HCT116 (cell line): Measurements from ENCODE around the gene EGFR. TPM values are rescaled to one million over a fixed set of nuclear protein-coding genes. Genes with fewer than 3 reads are reported as not detected.

Experiments
- ATAC-seq: fragments of 200-7000 bp; cut with Tn5 transposase; 2 replicates; pipeline ENCODE4 v1.9.1; 2020; ENCODE audit warnings: mild to moderate bottlenecking, moderate library complexity
- BruUV-seq: library from RNA; stranded (reverse); fragments of 400-500 nt; replicated peaks from 2 replicates; lab custom pipeline; 2021; lab: Mats Ljungman, UMichigan
- CTCF ChIA-PET: fragments of 300-600 bp; sonication (Branson Sonifier 250); formaldehyde crosslinking; loops from one replicate; lab custom pipeline; 2021; ENCODE audit warnings: antibody characterized with exemption; lab: Charles Lee
- POLR2A ChIA-PET: fragments of 300-600, 350-600 bp; sonication (Branson Sonifier 250); formaldehyde crosslinking; loops from one replicate; lab custom pipeline; 2021; ENCODE audit warnings: antibody characterized with exemption; lab: Charles Lee
- RAD21 ChIA-PET, 2 experiments: fragments of 300-600 bp; sonication (Branson Sonifier 250); formaldehyde crosslinking; loops; one replicate each; lab custom pipeline; 2023; ENCODE audit warnings: low total read pairs in 2 of 2; ENCODE audit not compliant: uncharacterized antibody in 2 of 2, unreplicated experiment in 2 of 2, low non-redundant PET in 1 of 2; lab: Charles Lee
- DNase-seq: peaks from one replicate; pipeline ENCODE4 v3.0.0-alpha.2; 2010; ENCODE audit warnings: low read depth, low spot score
- H2AFZ ChIP-seq: fragments of 200-600 bp; shearing (Covaris generic), sonication (generic); 2 replicates; pipeline ENCODE4 v1.6.1; 2017; ENCODE audit warnings: low read depth, mixed run types, mixed read lengths, antibody characterized with exemption, low read length; ENCODE audit not compliant: poor library complexity, severe bottlenecking
- H3K27ac ChIP-seq: 2 replicates; pipeline ENCODE4 v1.5.1; 2012; ENCODE audit warnings: low read depth, low read length
- H3K27me3 ChIP-seq: fragments of 200-600 bp; sonication (generic); 2 replicates; pipeline ENCODE4 v1.6.1; 2016; ENCODE audit warnings: mixed run types, low read length, mixed read lengths; ENCODE audit not compliant: insufficient read depth
- H3K36me3 ChIP-seq, 2 experiments: fragments of 200-500 bp in 1 of 2; fragments of 200-600 bp in 1 of 2; sonication (Bioruptor generic) in 1 of 2; sonication (generic) in 1 of 2; 2 replicates each; pipeline versions ENCODE4 v1.5.1 to v1.6.1; 2014 to 2016; ENCODE audit warnings: low read length in 2 of 2, inconsistent platforms in 1 of 2, mixed read lengths in 1 of 2, mixed run types in 1 of 2; ENCODE audit not compliant: insufficient read depth in 2 of 2, control insufficient read depth in 1 of 2
- H3K4me1 ChIP-seq, 2 experiments: fragments of 200-600 bp in 1 of 2; sonication (generic) in 1 of 2; 2 replicates each; pipeline versions ENCODE4 v1.5.1 to v1.6.1; 2012 to 2017; ENCODE audit warnings: low read length in 2 of 2, inconsistent platforms in 1 of 2, mild to moderate bottlenecking in 1 of 2, mixed read lengths in 1 of 2, mixed run types in 1 of 2, moderate library complexity in 1 of 2; ENCODE audit not compliant: insufficient read depth in 2 of 2, control insufficient read depth in 1 of 2
- H3K4me2 ChIP-seq: fragments of 200-600 bp; sonication (generic); 2 replicates; pipeline ENCODE4 v1.6.1; 2017; ENCODE audit warnings: mixed run types, low read length, mixed read lengths
- H3K4me3 ChIP-seq, 2 experiments: fragments of 200-600 bp in 1 of 2; sonication (generic) in 1 of 2; replicated peaks in 1 of 2; 2 replicates each; pipeline ENCODE4 v1.5.1; 2011 to 2016; ENCODE audit warnings: low read length in 2 of 2, control low read depth in 1 of 2, low read depth in 1 of 2, mild to moderate bottlenecking in 1 of 2, mixed read lengths in 1 of 2, mixed run types in 1 of 2
- H3K79me2 ChIP-seq: fragments of 200-600 bp; sonication (generic); 2 replicates; pipeline ENCODE4 v1.6.1; 2017; ENCODE audit warnings: mild to moderate bottlenecking, mixed run types, low read length, moderate library complexity, mixed read lengths; ENCODE audit not compliant: insufficient read depth
- H3K9ac ChIP-seq: fragments of 200-600 bp; sonication (generic); 2 replicates; pipeline ENCODE4 v1.6.1; 2016; ENCODE audit warnings: low read length, mixed read lengths
- H3K9me2 ChIP-seq: fragments of 200-600 bp; sonication (generic), shearing (Covaris generic); 2 replicates; pipeline ENCODE4 v1.6.1; 2017; ENCODE audit warnings: mixed run types, mild to moderate bottlenecking, moderate library complexity; ENCODE audit not compliant: insufficient read depth
- H3K9me3 ChIP-seq, 2 experiments: fragments of 200-500 bp in 1 of 2; fragments of 200-600 bp in 1 of 2; sonication (Bioruptor generic) in 1 of 2; sonication (generic) in 1 of 2; 2 replicates each; pipeline ENCODE4 v1.6.1; 2014 to 2017; ENCODE audit warnings: low read length in 2 of 2, mixed read lengths in 2 of 2, inconsistent platforms in 1 of 2, low read depth in 1 of 2, mild to moderate bottlenecking in 1 of 2, mixed run types in 1 of 2, moderate library complexity in 1 of 2; ENCODE audit not compliant: control insufficient read depth in 1 of 2, insufficient read depth in 1 of 2
- H4K20me1 ChIP-seq: fragments of 200-600 bp; sonication (generic), shearing (Covaris generic); 2 replicates; pipeline ENCODE4 v1.6.1; 2017; ENCODE audit warnings: mixed run types, mild to moderate bottlenecking, moderate library complexity; ENCODE audit not compliant: insufficient read depth
- CBX3 ChIP-seq: IDR thresholded peaks from 2 replicates; pipeline ENCODE4 v1.6.1; 2012; ENCODE audit warnings: low read depth
- EZH2 ChIP-seq: fragments of 200-600 bp; sonication (generic); IDR thresholded peaks from 2 replicates; pipeline ENCODE4 v1.6.1; 2017; ENCODE audit warnings: antibody characterized with exemption, mixed run types
- FOSL1 ChIP-seq: IDR thresholded peaks from 2 replicates; pipeline ENCODE4 v1.6.1; 2012; ENCODE audit warnings: low read depth
- JUND ChIP-seq: IDR thresholded peaks from 2 replicates; pipeline ENCODE4 v1.6.1; 2012
- POLR2A ChIP-seq: IDR thresholded peaks from 2 replicates; pipeline ENCODE4 v1.7.0; 2011; ENCODE audit warnings: borderline replicate concordance; ENCODE audit not compliant: insufficient read depth, insufficient read length; ENCODE audit errors: extremely low read depth
- POLR2AphosphoS5 ChIP-seq: IDR thresholded peaks from 2 replicates; pipeline ENCODE4 v1.6.1; 2011; ENCODE audit warnings: mild to moderate bottlenecking, low read depth, low read length, moderate library complexity
- RAD21 ChIP-seq: IDR thresholded peaks from 2 replicates; pipeline ENCODE4 v1.6.1; 2012; ENCODE audit warnings: low read depth, mild to moderate bottlenecking
- SP1 ChIP-seq: IDR thresholded peaks from 2 replicates; pipeline ENCODE4 v1.6.1; 2012; ENCODE audit warnings: low read depth
- SRF ChIP-seq: IDR thresholded peaks from 2 replicates; pipeline ENCODE4 v1.6.1; 2012; ENCODE audit warnings: low read depth
- TCF7L2 ChIP-seq: IDR thresholded peaks from 2 replicates; pipeline ENCODE4 v1.7.0; 2011; ENCODE audit warnings: borderline replicate concordance, inconsistent platforms; ENCODE audit not compliant: insufficient read depth, insufficient read length; ENCODE audit errors: extremely low read depth
- YY1 ChIP-seq: IDR thresholded peaks from 2 replicates; pipeline ENCODE4 v1.6.1; 2011; ENCODE audit warnings: low read length, low read depth, moderate library complexity, mild to moderate bottlenecking; ENCODE audit not compliant: insufficient replicate concordance; ENCODE audit errors: extremely low read depth
- ZNF274 ChIP-seq: fragments of 200-500 bp; sonication (Bioruptor generic); IDR thresholded peaks from 2 replicates; pipeline ENCODE4 v1.6.1; 2014; ENCODE audit warnings: mild to moderate bottlenecking, low read depth, low read length, inconsistent platforms
- intact Hi-C: fragments of 100-400 bp; cut with micrococcal nuclease; formaldehyde crosslinking; loops from 2 replicates; pipeline ENCODE4 v1.10.0; 2022
- total RNA-seq: library from RNA; stranded (reverse); gene quantifications from one replicate; pipeline ENCODE4 v1.2.1, GENCODE V29; 2021; ENCODE audit not compliant: unreplicated experiment
- TF ChIP-seq, protein P1 (sequence below): IDR thresholded peaks from 2 replicates; pipeline ENCODE4 v1.6.1; 2012
- TF ChIP-seq, protein P2 (sequence below), 3 experiments: fragments of 200-600 bp in 1 of 3; sonication (generic) in 1 of 3; IDR thresholded peaks in 2 of 3; conservative IDR thresholded peaks in 1 of 3; 2 replicates each; pipeline ENCODE4 v1.5.1; 2012 to 2017; ENCODE audit warnings: low read depth in 2 of 3, low read length in 2 of 3, antibody characterized with exemption in 1 of 3, borderline replicate concordance in 1 of 3, control low read depth in 1 of 3, mild to moderate bottlenecking in 1 of 3, mixed read lengths in 1 of 3, mixed run types in 1 of 3, moderate library complexity in 1 of 3; ENCODE audit not compliant: insufficient read depth in 1 of 3

EGFR gene
- total RNA-seq, 1 experiment from 2014 or later, result 71.5 TPM

DNA sequence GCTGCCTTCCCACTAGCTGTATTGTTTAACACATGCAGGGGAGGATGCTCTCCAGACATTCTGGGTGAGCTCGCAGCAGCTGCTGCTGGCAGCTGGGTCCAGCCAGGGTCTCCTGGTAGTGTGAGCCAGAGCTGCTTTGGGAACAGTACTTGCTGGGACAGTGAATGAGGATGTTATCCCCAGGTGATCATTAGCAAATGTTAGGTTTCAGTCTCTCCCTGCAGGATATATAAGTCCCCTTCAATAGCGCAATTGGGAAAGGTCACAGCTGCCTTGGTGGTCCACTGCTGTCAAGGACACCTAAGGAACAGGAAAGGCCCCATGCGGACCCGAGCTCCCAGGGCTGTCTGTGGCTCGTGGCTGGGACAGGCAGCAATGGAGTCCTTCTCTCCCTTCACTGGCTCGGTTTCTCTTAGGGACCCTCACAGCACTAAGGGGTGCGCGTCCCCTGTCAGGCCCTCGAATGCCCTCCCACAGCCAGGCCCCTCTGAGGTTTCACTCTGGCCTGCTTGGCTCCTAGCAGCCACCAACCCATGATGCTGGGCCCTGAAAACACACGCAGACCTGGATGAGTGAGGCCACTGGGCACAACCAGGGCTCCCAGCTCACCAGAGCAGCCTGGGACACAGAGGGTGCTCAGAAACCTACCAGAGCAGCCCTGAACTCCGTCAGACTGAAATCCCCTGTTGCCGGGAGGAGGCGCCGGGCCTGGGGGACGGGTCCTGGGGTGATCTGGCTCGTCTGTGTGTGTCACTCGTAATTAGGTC is 173.3 kb downstream of the EGFR start:
- ATAC-seq, result no peak
- ChIA-PET CTCF (no interaction called here), RAD21 (no interaction called here), POLR2A (no interaction called here)
- Histone ChIP-seq H3K27ac (no peak overlapping the region), H4K20me1 (no peaks in the 10 kb centered on the region), H3K9me2 (no peaks in the 10 kb centered on the region), H3K9me3 (no peaks in the 10 kb centered on the region), H3K4me3 (no peak overlapping the region), H3K36me3 (peaks cover 0 to 11% of the 10 kb centered on the region in 2 experiments; a peak in 3 of 4 replicates), H3K4me2 (no peak overlapping the region), H3K79me2 (no peaks in the 10 kb centered on the region), H2AFZ (no peak overlapping the region), H3K27me3 (no peaks in the 10 kb centered on the region), H3K4me1 (no peaks in the 10 kb centered on the region), H3K9ac (no peak overlapping the region)
- TF ChIP-seq SP1 (no peak), SRF (no peak), EZH2 (no peak), TCF7L2 (no peak), CBX3 (no peak)
- no peak for DNase-seq
- BruUV-seq, result no TSS peak
- intact Hi-C loops, result no loop called here

DNA sequence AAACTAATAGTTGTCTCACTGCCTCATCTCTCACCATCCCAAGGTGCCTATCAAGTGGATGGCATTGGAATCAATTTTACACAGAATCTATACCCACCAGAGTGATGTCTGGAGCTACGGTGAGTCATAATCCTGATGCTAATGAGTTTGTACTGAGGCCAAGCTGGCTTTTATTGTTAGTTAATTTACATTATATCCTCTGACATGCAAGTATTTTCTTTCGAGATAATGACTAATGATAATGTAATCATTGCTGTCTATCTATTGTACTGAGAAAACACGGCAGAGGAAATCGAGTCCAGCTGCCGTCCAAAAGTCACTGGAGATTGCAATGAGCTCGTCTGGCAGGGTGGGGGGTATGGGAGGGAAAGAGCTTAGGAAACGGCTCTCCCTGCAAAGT is 173.9 kb downstream of the EGFR start:
- Histone ChIP-seq H3K4me1 (no peaks in the 10 kb centered on the region), H3K9ac (no peak overlapping the region), H2AFZ (no peak overlapping the region), H3K79me2 (no peaks in the 10 kb centered on the region), H3K27ac (no peak overlapping the region), H4K20me1 (no peaks in the 10 kb centered on the region), H3K4me2 (no peak overlapping the region), H3K9me3 (no peaks in the 10 kb centered on the region), H3K9me2 (no peaks in the 10 kb centered on the region), H3K4me3 (no peak overlapping the region), H3K36me3 (peaks cover 0 to 6% of the 10 kb centered on the region in 2 experiments; a peak in 3 of 4 replicates), H3K27me3 (no peaks in the 10 kb centered on the region)
- CTCF ChIA-PET, result no interaction called here
- intact Hi-C loops, result no loop called here
- BruUV-seq, result no TSS peak
- DNase-seq, result no peak
- TF ChIP-seq EZH2, result no peak
- no peak for TF ChIP-seq FOSL1
- no peak for TF ChIP-seq POLR2A
- TF ChIP-seq POLR2AphosphoS5, result no peak
- TF ChIP-seq YY1, result no peak
- TF ChIP-seq JUND, result no peak
- no peak for TF ChIP-seq ZNF274
- no peak for TF ChIP-seq RAD21
- TF ChIP-seq, protein P1, sequence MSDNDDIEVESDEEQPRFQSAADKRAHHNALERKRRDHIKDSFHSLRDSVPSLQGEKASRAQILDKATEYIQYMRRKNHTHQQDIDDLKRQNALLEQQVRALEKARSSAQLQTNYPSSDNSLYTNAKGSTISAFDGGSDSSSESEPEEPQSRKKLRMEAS, result no peak
- no peak for TF ChIP-seq TCF7L2
- TF ChIP-seq, protein P2, sequence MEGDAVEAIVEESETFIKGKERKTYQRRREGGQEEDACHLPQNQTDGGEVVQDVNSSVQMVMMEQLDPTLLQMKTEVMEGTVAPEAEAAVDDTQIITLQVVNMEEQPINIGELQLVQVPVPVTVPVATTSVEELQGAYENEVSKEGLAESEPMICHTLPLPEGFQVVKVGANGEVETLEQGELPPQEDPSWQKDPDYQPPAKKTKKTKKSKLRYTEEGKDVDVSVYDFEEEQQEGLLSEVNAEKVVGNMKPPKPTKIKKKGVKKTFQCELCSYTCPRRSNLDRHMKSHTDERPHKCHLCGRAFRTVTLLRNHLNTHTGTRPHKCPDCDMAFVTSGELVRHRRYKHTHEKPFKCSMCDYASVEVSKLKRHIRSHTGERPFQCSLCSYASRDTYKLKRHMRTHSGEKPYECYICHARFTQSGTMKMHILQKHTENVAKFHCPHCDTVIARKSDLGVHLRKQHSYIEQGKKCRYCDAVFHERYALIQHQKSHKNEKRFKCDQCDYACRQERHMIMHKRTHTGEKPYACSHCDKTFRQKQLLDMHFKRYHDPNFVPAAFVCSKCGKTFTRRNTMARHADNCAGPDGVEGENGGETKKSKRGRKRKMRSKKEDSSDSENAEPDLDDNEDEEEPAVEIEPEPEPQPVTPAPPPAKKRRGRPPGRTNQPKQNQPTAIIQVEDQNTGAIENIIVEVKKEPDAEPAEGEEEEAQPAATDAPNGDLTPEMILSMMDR (IDR thresholded peaks at IDR 0.05 in 2 of 3, conservative IDR thresholded peaks at IDR 0.05 in 1 of 3; ENCODE audit: borderline replicate concordance in 1 of 3, insufficient read depth in 1 of 3, low read depth in 2 of 3, low read length in 2 of 3), result no peak
- TF ChIP-seq, all 23 proteins: peak for 0
- ATAC-seq, result no peak
- POLR2A ChIA-PET, result no interaction called here
- RAD21 ChIA-PET, result no interaction called here
